Lower leg skin (tissue), 4 donors: ENCODE data around the gene ABLIM1. TPM values are rescaled to one million over a fixed set of nuclear protein-coding genes. Genes with fewer than 3 reads are reported as not detected.

Source experiments
- DNase-seq, 2 donors: peaks; one replicate each; pipeline ENCODE4 v3.0.0-alpha.2; 2019; ENCODE audit warnings: low spot score in 2 of 2
- H3K4me3 ChIP-seq: fragments of 200-600 bp; sonication (generic); 2 replicates; pipeline ENCODE4 v1.5.1; 2017; ENCODE audit warnings: mild to moderate bottlenecking, low read depth; ENCODE audit not compliant: poor library complexity, severe bottlenecking
- CTCF ChIP-seq, 3 donors: fragments of 450-650 bp; IDR thresholded peaks; one replicate each; pipeline ENCODE4 v1.5.1; 2016; ENCODE audit warnings: antibody characterized with exemption in 3 of 3, mild to moderate bottlenecking in 3 of 3, moderate library complexity in 2 of 3
- POLR2A ChIP-seq, 2 donors: fragments of 450-650 bp; IDR thresholded peaks; one replicate each; pipeline ENCODE4 v1.6.1; 2016 to 2017; ENCODE audit warnings: antibody characterized with exemption in 2 of 2, mild to moderate bottlenecking in 1 of 2, moderate library complexity in 1 of 2
- WGBS, 2 donors: methylation state at CpG; one replicate each; pipeline ENCODE4 v1.1.5; 2018; 5-methylcytosine and 5-hydroxymethylcytosine counted together
- intact Hi-C: fragments of 100-400 bp; cut with DNase I; formaldehyde crosslinking; loops from one replicate; pipeline ENCODE4 v1.15.0; 2023; ENCODE audit warnings: low total_unique reads
- total RNA-seq, 4 donors: library from RNA; depleted of rRNA; stranded (reverse); fragments of >200 nt; gene quantifications; one replicate each; pipeline ENCODE4 v1.1.0, GENCODE V29; 2016

Gene ABLIM1
- total RNA-seq, 4 donors from 2014 or later, result 171 to 258 (median 209) TPM

GRCh38 chr10:114513381-114513792, 144.7 kb downstream of the ABLIM1 start:
- H3K4me3 ChIP-seq, result no peak overlapping the region
- no peak for DNase-seq
- TF ChIP-seq POLR2A (IDR thresholded peaks at IDR 0.05), result no peak
- no peak for TF ChIP-seq CTCF (IDR thresholded peaks at IDR 0.05)
- 65 to 74% methylated on average over 5 of the region's 5 CpGs for WGBS, 2 donors
- intact Hi-C loops, result no loop called here

GRCh38 chr10:114511881-114512280, 146.2 kb downstream of the ABLIM1 start:
- H3K4me3 ChIP-seq, result no peak overlapping the region
- WGBS, 2 donors, result 86 to 92% methylated on average over 5 of the region's 5 CpGs
- TF ChIP-seq CTCF (IDR thresholded peaks at IDR 0.05) (no peak), POLR2A (IDR thresholded peaks at IDR 0.05) (no peak)
- no peak for DNase-seq
- intact Hi-C loops, result no loop called here

GRCh38 chr10:114508376-114508775, 149.7 kb downstream of the ABLIM1 start:
- intact Hi-C loops, result no loop called here
- no peak for DNase-seq
- no peak for TF ChIP-seq POLR2A (IDR thresholded peaks at IDR 0.05)
- no peak for TF ChIP-seq CTCF (IDR thresholded peaks at IDR 0.05)
- WGBS, 2 donors, result 88 to 95% methylated on average over 3 of the region's 3 CpGs
- H3K4me3 ChIP-seq, result no peak overlapping the region

- no peak overlapping the region for H3K4me3 ChIP-seq
- intact Hi-C loops, result no loop called here
- no peak for TF ChIP-seq CTCF (IDR thresholded peaks at IDR 0.05)
- TF ChIP-seq POLR2A (IDR thresholded peaks at IDR 0.05), result no peak
- WGBS, 2 donors, result 23 to 29% methylated on average over 4 of the region's 4 CpGs
- peak in 1 of 2 donors; percentile 56 for DNase-seq
Measured at GRCh38 chr10:114507449-114507848, 150.6 kb downstream of the ABLIM1 start.

GRCh38 chr10:114506871-114507385, 151.1 kb downstream of the ABLIM1 start:
- no peak overlapping the region for H3K4me3 ChIP-seq
- no peak for DNase-seq
- no peak for TF ChIP-seq POLR2A (IDR thresholded peaks at IDR 0.05)
- no peak for TF ChIP-seq CTCF (IDR thresholded peaks at IDR 0.05)
- intact Hi-C loops, result no loop called here
- WGBS, 2 donors, result 52 to 58% methylated on average over 3 of the region's 3 CpGs
